Esophagus squamous epithelium (tissue), 5 donors: Measurements from ENCODE around the gene SERPINI1. TPM values are rescaled to one million over a fixed set of nuclear protein-coding genes. Genes with fewer than 3 reads are reported as not detected.

ENCODE experiments used
- DNase-seq: peaks from one replicate; lab custom pipeline; 2025; lab: John Stamatoyannopoulos, UW
- H3K27ac ChIP-seq, 4 donors: fragments of 200-600 bp; sonication (generic); one replicate each; pipeline ENCODE4 v1.5.1; 2016 to 2019; ENCODE audit warnings: mild to moderate bottlenecking in 1 of 4
- H3K27me3 ChIP-seq, 4 donors: fragments of 200-600 bp; sonication (generic); 1 replicate in 3 of 4; 2 replicates in 1 of 4; pipeline versions ENCODE4 v1.5.1 to v1.6.0; 2017 to 2021; ENCODE audit warnings: antibody characterized with exemption in 1 of 4
- H3K36me3 ChIP-seq, 3 donors: fragments of 200-600 bp; sonication (generic); one replicate each; pipeline ENCODE4 v1.5.1; 2016 to 2019
- H3K4me1 ChIP-seq, 3 donors: fragments of 200-600 bp; sonication (generic); one replicate each; pipeline ENCODE4 v1.5.1; 2017 to 2019
- H3K4me3 ChIP-seq, 4 donors: fragments of 200-600 bp; sonication (generic); 1 replicate in 3 of 4; 2 replicates in 1 of 4; pipeline ENCODE4 v1.5.1; 2016 to 2019; ENCODE audit warnings: mild to moderate bottlenecking in 2 of 4, moderate library complexity in 1 of 4
- H3K9me3 ChIP-seq, 3 donors: fragments of 200-600 bp; sonication (generic); one replicate each; pipeline ENCODE4 v1.5.1; 2016 to 2019
- POLR2A ChIP-seq, 4 donors: fragments of 450-650 bp; IDR thresholded peaks; one replicate each; pipeline ENCODE4 v1.6.1; 2017; ENCODE audit warnings: antibody characterized with exemption in 4 of 4, mild to moderate bottlenecking in 4 of 4, moderate library complexity in 3 of 4
- WGBS, 2 donors: methylation state at CpG; one replicate each; pipeline ENCODE4 v1.1.5; 2018; 5-methylcytosine and 5-hydroxymethylcytosine counted together
- intact Hi-C: fragments of 100-400 bp; cut with DNase I; formaldehyde crosslinking; loops from one replicate; pipeline ENCODE4 v1.15.0; 2022
- total RNA-seq, 4 donors: library from RNA; depleted of rRNA; stranded (reverse); fragments of >200 nt; gene quantifications; one replicate each; pipeline ENCODE4 v1.1.0, GENCODE V29; 2016
- TF ChIP-seq, protein P1 (sequence below), 6 experiments: fragments of 450-650 bp in 4 of 6; fragments of 200-600 bp in 2 of 6; sonication (generic) in 2 of 6; IDR thresholded peaks; one replicate each; pipeline ENCODE4 v1.5.1; 2016 to 2019; ENCODE audit warnings: antibody characterized with exemption in 6 of 6, mild to moderate bottlenecking in 4 of 6, moderate library complexity in 4 of 6
- donor health status: DM: yes; HTN: yes; CAD: no.

Gene SERPINI1
- total RNA-seq, 4 donors from 2014 or later = 1.1 to 4.4 (median 3.5) TPM

- no peak for DNase-seq
- H3K27ac ChIP-seq = no peak overlapping the region
- intact Hi-C loops = no loop called here
- no peak overlapping the region for H3K4me3 ChIP-seq
- no peaks in the 10 kb centered on the region for H3K9me3 ChIP-seq
- H3K27me3 ChIP-seq = no peaks in the 10 kb centered on the region
- TF ChIP-seq, protein P1, sequence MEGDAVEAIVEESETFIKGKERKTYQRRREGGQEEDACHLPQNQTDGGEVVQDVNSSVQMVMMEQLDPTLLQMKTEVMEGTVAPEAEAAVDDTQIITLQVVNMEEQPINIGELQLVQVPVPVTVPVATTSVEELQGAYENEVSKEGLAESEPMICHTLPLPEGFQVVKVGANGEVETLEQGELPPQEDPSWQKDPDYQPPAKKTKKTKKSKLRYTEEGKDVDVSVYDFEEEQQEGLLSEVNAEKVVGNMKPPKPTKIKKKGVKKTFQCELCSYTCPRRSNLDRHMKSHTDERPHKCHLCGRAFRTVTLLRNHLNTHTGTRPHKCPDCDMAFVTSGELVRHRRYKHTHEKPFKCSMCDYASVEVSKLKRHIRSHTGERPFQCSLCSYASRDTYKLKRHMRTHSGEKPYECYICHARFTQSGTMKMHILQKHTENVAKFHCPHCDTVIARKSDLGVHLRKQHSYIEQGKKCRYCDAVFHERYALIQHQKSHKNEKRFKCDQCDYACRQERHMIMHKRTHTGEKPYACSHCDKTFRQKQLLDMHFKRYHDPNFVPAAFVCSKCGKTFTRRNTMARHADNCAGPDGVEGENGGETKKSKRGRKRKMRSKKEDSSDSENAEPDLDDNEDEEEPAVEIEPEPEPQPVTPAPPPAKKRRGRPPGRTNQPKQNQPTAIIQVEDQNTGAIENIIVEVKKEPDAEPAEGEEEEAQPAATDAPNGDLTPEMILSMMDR (IDR thresholded peaks at IDR 0.05) = no peak
- no peak for TF ChIP-seq POLR2A (IDR thresholded peaks at IDR 0.05)
- WGBS, 2 donors = 30% methylated on average over 3 of the region's 3 CpGs
- H3K36me3 ChIP-seq = peaks cover 0 to 4% (median 0%) of the 10 kb centered on the region in 3 donors
- peaks cover 4 to 63% (median 6%) of the 10 kb centered on the region in 3 donors for H3K4me1 ChIP-seq
Observed at GRCh38 chr3:167728176-167728575, 7.3 kb upstream of the SERPINI1 start.

GRCh38 chr3:167728632-167729323, 6.7 kb upstream of the SERPINI1 start:
- 76 to 80% methylated on average over 3 of the region's 3 CpGs for WGBS, 2 donors
- TF ChIP-seq, protein P1 (IDR thresholded peaks at IDR 0.05) = no peak
- no peak for TF ChIP-seq POLR2A (IDR thresholded peaks at IDR 0.05)
- Histone ChIP-seq H3K27me3 (no peaks in the 10 kb centered on the region), H3K9me3 (no peaks in the 10 kb centered on the region), H3K36me3 (no peaks in the 10 kb centered on the region), H3K4me3 (no peak overlapping the region), H3K27ac (no peak overlapping the region), H3K4me1 (peaks cover 9 to 69% (median 12%) of the 10 kb centered on the region in 3 donors)
- no peak for DNase-seq
- intact Hi-C loops = no loop called here

GRCh38 chr3:167729591-167729990, 5.9 kb upstream of the SERPINI1 start:
- intact Hi-C loops = no loop called here
- no peak overlapping the region for H3K4me3 ChIP-seq

GRCh38 chr3:167731393-167731792, 4.1 kb upstream of the SERPINI1 start:
- Histone ChIP-seq H3K27ac (no peak overlapping the region), H3K9me3 (no peaks in the 10 kb centered on the region), H3K36me3 (no peaks in the 10 kb centered on the region), H3K4me3 (no peak overlapping the region), H3K4me1 (peaks cover 10 to 79% (median 16%) of the 10 kb centered on the region in 3 donors), H3K27me3 (no peaks in the 10 kb centered on the region)
- intact Hi-C loops = no loop called here
- TF ChIP-seq, protein P1 (IDR thresholded peaks at IDR 0.05) = no peak
- no peak for TF ChIP-seq POLR2A (IDR thresholded peaks at IDR 0.05)
- no peak for DNase-seq
- 88 to 98% methylated on average over 2 of the region's 2 CpGs for WGBS, 2 donors

More at GRCh38 chr3:167729591-167729990, 5.9 kb upstream of the SERPINI1 start:
- peaks cover 9 to 72% (median 16%) of the 10 kb centered on the region in 3 donors for H3K4me1 ChIP-seq
- H3K27me3 ChIP-seq = no peaks in the 10 kb centered on the region
- 60 to 79% methylated on average over 2 of the region's 2 CpGs for WGBS, 2 donors
- H3K9me3 ChIP-seq = no peaks in the 10 kb centered on the region
- H3K27ac ChIP-seq = no peak overlapping the region
- no peaks in the 10 kb centered on the region for H3K36me3 ChIP-seq
- no peak for DNase-seq
- TF ChIP-seq POLR2A (IDR thresholded peaks at IDR 0.05) = no peak
- TF ChIP-seq, protein P1 (IDR thresholded peaks at IDR 0.05) = no peak

- TF ChIP-seq POLR2A (IDR thresholded peaks at IDR 0.05) = no peak
- 45 to 48% methylated on average over 7 of the region's 7 CpGs for WGBS, 2 donors
- Histone ChIP-seq H3K4me1 (peaks cover 14 to 81% (median 16%) of the 10 kb centered on the region in 3 donors), H3K9me3 (no peaks in the 10 kb centered on the region), H3K36me3 (no peaks in the 10 kb centered on the region), H3K27me3 (no peaks in the 10 kb centered on the region), H3K4me3 (no peak overlapping the region), H3K27ac (no peak overlapping the region)
- intact Hi-C loops = no loop called here
- DNase-seq = no peak
Observed at GRCh38 chr3:167732313-167733065, 3.0 kb upstream of the SERPINI1 start.
